A549 (cell line): ENCODE data around the gene ADCK2.

Source experiments
- BHLHE40 ChIP-seq: IDR thresholded peaks from 2 replicates; pipeline ENCODE4 v1.6.1; 2012; ENCODE audit warnings: low read depth, low read length, inconsistent platforms
- CEBPB ChIP-seq, 2 experiments: fragments of >200 bp in 1 of 2; sonication (Bioruptor Twin) in 1 of 2; formaldehyde crosslinking in 1 of 2; IDR thresholded peaks; 2 replicates each; pipeline ENCODE4 v1.6.1; 2012 to 2016
- CHD2 ChIP-seq: fragments of 150-350 bp; IDR thresholded peaks from 2 replicates; pipeline ENCODE4 v1.6.1; 2014; ENCODE audit warnings: low read length; ENCODE audit not compliant: partially characterized antibody
- EP300 ChIP-seq, 2 experiments: fragments of >200 bp; sonication (Bioruptor Twin); formaldehyde crosslinking; IDR thresholded peaks; 2 replicates in 1 of 2; 3 replicates in 1 of 2; pipeline ENCODE4 v1.6.1; 2016 to 2017
- POLR2A ChIP-seq: IDR thresholded peaks from 2 replicates; pipeline ENCODE4 v1.6.1; 2012; ENCODE audit warnings: mild to moderate bottlenecking, low read length
- ZC3H11A ChIP-seq: fragments of 450-650 bp; IDR thresholded peaks from 2 replicates; pipeline ENCODE4 v1.6.1; 2014; ENCODE audit warnings: antibody characterized with exemption, mild to moderate bottlenecking
- TF ChIP-seq, protein P1 (sequence below): fragments of >200 bp; sonication (Bioruptor Twin); formaldehyde crosslinking; IDR thresholded peaks from 3 replicates; pipeline ENCODE4 v1.5.1; 2016
- TF ChIP-seq, protein P2 (sequence below): fragments of >200 bp; sonication (Bioruptor Twin); formaldehyde crosslinking; IDR thresholded peaks from 3 replicates; pipeline ENCODE4 v1.6.1; 2016
- TF ChIP-seq, protein P3 (sequence below): fragments of 450-650 bp; IDR thresholded peaks from 2 replicates; pipeline ENCODE4 v1.6.1; 2014; ENCODE audit warnings: antibody characterized with exemption

DNA sequence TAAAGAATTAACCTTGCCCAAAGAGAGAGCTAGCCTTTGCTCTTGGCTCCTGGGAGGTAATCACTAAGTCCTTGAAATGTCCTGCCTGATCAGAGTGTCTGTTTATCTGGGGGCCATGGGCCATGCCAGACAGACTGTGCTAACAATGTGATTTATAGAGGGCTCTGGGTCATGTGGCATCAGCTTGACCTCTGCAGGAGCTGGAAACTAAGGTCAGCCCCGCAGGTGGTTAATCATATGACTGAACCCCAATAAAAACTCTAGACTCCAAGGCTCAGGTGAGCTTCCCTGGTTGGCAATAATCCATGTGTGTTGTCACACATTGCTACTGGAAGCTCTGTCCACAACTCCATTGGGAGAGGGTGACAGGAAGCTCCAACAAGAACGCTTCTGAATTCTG, 71.3 kb downstream of the ADCK2 start:
- TF ChIP-seq, protein P1, sequence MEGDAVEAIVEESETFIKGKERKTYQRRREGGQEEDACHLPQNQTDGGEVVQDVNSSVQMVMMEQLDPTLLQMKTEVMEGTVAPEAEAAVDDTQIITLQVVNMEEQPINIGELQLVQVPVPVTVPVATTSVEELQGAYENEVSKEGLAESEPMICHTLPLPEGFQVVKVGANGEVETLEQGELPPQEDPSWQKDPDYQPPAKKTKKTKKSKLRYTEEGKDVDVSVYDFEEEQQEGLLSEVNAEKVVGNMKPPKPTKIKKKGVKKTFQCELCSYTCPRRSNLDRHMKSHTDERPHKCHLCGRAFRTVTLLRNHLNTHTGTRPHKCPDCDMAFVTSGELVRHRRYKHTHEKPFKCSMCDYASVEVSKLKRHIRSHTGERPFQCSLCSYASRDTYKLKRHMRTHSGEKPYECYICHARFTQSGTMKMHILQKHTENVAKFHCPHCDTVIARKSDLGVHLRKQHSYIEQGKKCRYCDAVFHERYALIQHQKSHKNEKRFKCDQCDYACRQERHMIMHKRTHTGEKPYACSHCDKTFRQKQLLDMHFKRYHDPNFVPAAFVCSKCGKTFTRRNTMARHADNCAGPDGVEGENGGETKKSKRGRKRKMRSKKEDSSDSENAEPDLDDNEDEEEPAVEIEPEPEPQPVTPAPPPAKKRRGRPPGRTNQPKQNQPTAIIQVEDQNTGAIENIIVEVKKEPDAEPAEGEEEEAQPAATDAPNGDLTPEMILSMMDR: no peak
- TF ChIP-seq, protein P2, sequence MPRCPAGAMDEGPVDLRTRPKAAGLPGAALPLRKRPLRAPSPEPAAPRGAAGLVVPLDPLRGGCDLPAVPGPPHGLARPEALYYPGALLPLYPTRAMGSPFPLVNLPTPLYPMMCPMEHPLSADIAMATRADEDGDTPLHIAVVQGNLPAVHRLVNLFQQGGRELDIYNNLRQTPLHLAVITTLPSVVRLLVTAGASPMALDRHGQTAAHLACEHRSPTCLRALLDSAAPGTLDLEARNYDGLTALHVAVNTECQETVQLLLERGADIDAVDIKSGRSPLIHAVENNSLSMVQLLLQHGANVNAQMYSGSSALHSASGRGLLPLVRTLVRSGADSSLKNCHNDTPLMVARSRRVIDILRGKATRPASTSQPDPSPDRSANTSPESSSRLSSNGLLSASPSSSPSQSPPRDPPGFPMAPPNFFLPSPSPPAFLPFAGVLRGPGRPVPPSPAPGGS: no peak
- TF ChIP-seq POLR2A (no peak), CHD2 (no peak), EP300 (IDR thresholded peaks at IDR 0.05) (no peak), BHLHE40 (no peak), ZC3H11A (no peak), CEBPB (IDR thresholded peaks at IDR 0.05) (no peak)
- TF ChIP-seq, protein P3, sequence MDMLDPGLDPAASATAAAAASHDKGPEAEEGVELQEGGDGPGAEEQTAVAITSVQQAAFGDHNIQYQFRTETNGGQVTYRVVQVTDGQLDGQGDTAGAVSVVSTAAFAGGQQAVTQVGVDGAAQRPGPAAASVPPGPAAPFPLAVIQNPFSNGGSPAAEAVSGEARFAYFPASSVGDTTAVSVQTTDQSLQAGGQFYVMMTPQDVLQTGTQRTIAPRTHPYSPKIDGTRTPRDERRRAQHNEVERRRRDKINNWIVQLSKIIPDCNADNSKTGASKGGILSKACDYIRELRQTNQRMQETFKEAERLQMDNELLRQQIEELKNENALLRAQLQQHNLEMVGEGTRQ: no peak
